SK-N-SH (cell line): ENCODE results near the gene CCNA2.

Experiments
- CTCF ChIP-seq: fragments of 200-600 bp; sonication (generic); IDR thresholded peaks from 2 replicates; pipeline ENCODE4 v1.6.1; 2017; ENCODE audit warnings: antibody characterized with exemption, mild to moderate bottlenecking, moderate library complexity
- FOXM1 ChIP-seq: IDR thresholded peaks from 2 replicates; pipeline ENCODE4 v1.4.0; 2012; ENCODE audit warnings: low read depth, mild to moderate bottlenecking
- POLR2AphosphoS5 ChIP-seq: IDR thresholded peaks from 2 replicates; pipeline ENCODE4 v1.6.1; 2012; ENCODE audit warnings: low read depth, low read length
- TF ChIP-seq, protein P1 (sequence below): IDR thresholded peaks from 2 replicates; pipeline ENCODE4 v1.6.1; 2012; ENCODE audit warnings: mild to moderate bottlenecking, low read depth, low read length, moderate library complexity

DNA sequence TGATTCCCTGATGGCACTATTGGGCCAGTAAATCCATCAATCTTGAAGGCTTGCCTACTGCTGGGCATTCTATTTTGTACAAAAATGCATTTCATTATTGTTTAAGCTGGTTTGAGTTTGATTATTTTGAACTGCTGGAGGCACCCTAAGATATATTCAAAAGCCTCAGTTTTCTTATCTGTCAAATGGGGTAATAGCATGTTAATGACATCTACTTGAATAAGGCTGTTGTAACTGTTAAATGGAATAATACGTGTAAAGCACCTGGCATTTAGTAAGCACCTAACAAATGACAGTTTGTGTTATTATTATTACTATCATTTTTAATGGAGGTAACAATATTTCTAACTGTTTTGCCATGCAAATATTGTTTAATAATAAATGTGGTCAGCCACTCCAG lies 51.8 kb downstream of the CCNA2 start:
- TF ChIP-seq FOXM1 = no peak
- no peak for TF ChIP-seq CTCF
- TF ChIP-seq, protein P1, sequence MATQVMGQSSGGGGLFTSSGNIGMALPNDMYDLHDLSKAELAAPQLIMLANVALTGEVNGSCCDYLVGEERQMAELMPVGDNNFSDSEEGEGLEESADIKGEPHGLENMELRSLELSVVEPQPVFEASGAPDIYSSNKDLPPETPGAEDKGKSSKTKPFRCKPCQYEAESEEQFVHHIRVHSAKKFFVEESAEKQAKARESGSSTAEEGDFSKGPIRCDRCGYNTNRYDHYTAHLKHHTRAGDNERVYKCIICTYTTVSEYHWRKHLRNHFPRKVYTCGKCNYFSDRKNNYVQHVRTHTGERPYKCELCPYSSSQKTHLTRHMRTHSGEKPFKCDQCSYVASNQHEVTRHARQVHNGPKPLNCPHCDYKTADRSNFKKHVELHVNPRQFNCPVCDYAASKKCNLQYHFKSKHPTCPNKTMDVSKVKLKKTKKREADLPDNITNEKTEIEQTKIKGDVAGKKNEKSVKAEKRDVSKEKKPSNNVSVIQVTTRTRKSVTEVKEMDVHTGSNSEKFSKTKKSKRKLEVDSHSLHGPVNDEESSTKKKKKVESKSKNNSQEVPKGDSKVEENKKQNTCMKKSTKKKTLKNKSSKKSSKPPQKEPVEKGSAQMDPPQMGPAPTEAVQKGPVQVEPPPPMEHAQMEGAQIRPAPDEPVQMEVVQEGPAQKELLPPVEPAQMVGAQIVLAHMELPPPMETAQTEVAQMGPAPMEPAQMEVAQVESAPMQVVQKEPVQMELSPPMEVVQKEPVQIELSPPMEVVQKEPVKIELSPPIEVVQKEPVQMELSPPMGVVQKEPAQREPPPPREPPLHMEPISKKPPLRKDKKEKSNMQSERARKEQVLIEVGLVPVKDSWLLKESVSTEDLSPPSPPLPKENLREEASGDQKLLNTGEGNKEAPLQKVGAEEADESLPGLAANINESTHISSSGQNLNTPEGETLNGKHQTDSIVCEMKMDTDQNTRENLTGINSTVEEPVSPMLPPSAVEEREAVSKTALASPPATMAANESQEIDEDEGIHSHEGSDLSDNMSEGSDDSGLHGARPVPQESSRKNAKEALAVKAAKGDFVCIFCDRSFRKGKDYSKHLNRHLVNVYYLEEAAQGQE = no peak
- no peak for TF ChIP-seq POLR2AphosphoS5
